HUDEP-2 (cell line): ENCODE measurements around the gene DIS3L2.
A peak's percentile ranks its signal among the peaks of the same experiment; 100 is the strongest.
"Not testable (repeated sequence)": the region's sequence is repeated elsewhere in the genome, so short reads cannot be mapped to it uniquely, and the experiment has no call there.

Experiments used
- DNase-seq, 76 experiments: peaks; one replicate each; lab custom pipeline; 2025; ENCODE audit not compliant: unreplicated experiment in 76 of 76; lab: John Stamatoyannopoulos, UW

DIS3L2 gene

GRCh38 chr2:232315923-232316299 lies 354.4 kb downstream of the DIS3L2 start:
- no peak for DNase-seq

GRCh38 chr2:232316461-232317330 lies 355.2 kb downstream of the DIS3L2 start:
- no peak for DNase-seq

- no peak for DNase-seq
These were observed 356.8 kb downstream of the DIS3L2 start for GRCh38 chr2:232318169-232318855.

GRCh38 chr2:232319067-232319802 lies 357.7 kb downstream of the DIS3L2 start:
- DNase-seq = peak in 1 of 76 experiments; percentile 30

GRCh38 chr2:232319803-232320442 lies 358.4 kb downstream of the DIS3L2 start:
- DNase-seq = no peak

- peak in 22 of 76 experiments; percentile 4 to 59 (median 22) for DNase-seq
These were observed 358.9 kb downstream of the DIS3L2 start for GRCh38 chr2:232320443-232320803.

GRCh38 chr2:232321156-232321816 lies 359.8 kb downstream of the DIS3L2 start:
- no peak for DNase-seq

GRCh38 chr2:232321817-232322559 lies 360.5 kb downstream of the DIS3L2 start:
- no peak for DNase-seq

GRCh38 chr2:232322560-232323327 lies 361.2 kb downstream of the DIS3L2 start:
- DNase-seq = no peak

GRCh38 chr2:232323328-232323650 lies 361.8 kb downstream of the DIS3L2 start:
- no peak for DNase-seq

GRCh38 chr2:232323967-232324366 lies 362.5 kb downstream of the DIS3L2 start:
- not testable (repeated sequence) for DNase-seq

- no peak for DNase-seq
These were observed 363.3 kb downstream of the DIS3L2 start for GRCh38 chr2:232324778-232325177.

- peak in 28 of 76 experiments; percentile 5 to 42 (median 20) for DNase-seq
These were observed 364.1 kb downstream of the DIS3L2 start for GRCh38 chr2:232325324-232326273.

GRCh38 chr2:232326274-232327104 lies 365.0 kb downstream of the DIS3L2 start:
- not testable (repeated sequence) for DNase-seq

- peak in 61 of 76 experiments; percentile 2 to 88 (median 54) for DNase-seq
These were observed 365.9 kb downstream of the DIS3L2 start for GRCh38 chr2:232327105-232328031.

GRCh38 chr2:232328032-232328422 lies 366.5 kb downstream of the DIS3L2 start:
- DNase-seq = no peak
